GM23338 (cell line): ENCODE results near the gene EFCAB12. TPM values are rescaled to one million over a fixed set of nuclear protein-coding genes. Genes with fewer than 3 reads are reported as not detected.
A peak's percentile ranks its signal among the peaks of the same experiment; 100 is the strongest.

Experiments
- ATAC-seq: fragments of 200-7000 bp; cut with Tn5 transposase; 3 replicates; pipeline ENCODE4 v1.9.1; 2020
- DNase-seq: peaks from one replicate; pipeline ENCODE4 v3.0.0-alpha.2; 2015; ENCODE audit warnings: low spot score
- H2AFZ ChIP-seq: fragments of 200-600 bp; sonication (generic); 2 replicates; pipeline ENCODE4 v1.8.0; 2016; ENCODE audit warnings: antibody characterized with exemption, mild to moderate bottlenecking, moderate library complexity
- H3F3A ChIP-seq: fragments of 200-600 bp; sonication (generic); replicated peaks from 2 replicates; pipeline ENCODE4 v1.8.0; 2017; ENCODE audit warnings: antibody characterized with exemption, mixed run types, low read depth
- H3K27ac ChIP-seq: fragments of 200-600 bp; sonication (generic); 2 replicates; pipeline ENCODE4 v1.6.1; 2016; ENCODE audit warnings: low read depth
- H3K27me3 ChIP-seq: fragments of 200-600 bp; sonication (generic); 2 replicates; pipeline ENCODE4 v1.8.0; 2016; ENCODE audit warnings: mild to moderate bottlenecking, mixed run types, moderate library complexity; ENCODE audit not compliant: insufficient read depth
- H3K36me3 ChIP-seq: fragments of 200-600 bp; sonication (generic); 2 replicates; pipeline ENCODE4 v1.8.0; 2016; ENCODE audit warnings: mild to moderate bottlenecking; ENCODE audit not compliant: insufficient read depth
- H3K4me1 ChIP-seq: fragments of 200-600 bp; sonication (generic); 2 replicates; pipeline ENCODE4 v1.8.0; 2016; ENCODE audit warnings: mild to moderate bottlenecking, moderate library complexity; ENCODE audit not compliant: insufficient read depth
- H3K4me2 ChIP-seq: fragments of 200-600 bp; sonication (generic); 2 replicates; pipeline ENCODE4 v1.7.1; 2017; ENCODE audit warnings: mixed run types
- H3K4me3 ChIP-seq: fragments of 200-600 bp; sonication (generic); 2 replicates; pipeline ENCODE4 v1.6.1; 2016; ENCODE audit warnings: mixed run types
- H3K79me2 ChIP-seq: fragments of 200-600 bp; sonication (generic); replicated peaks from 2 replicates; pipeline ENCODE4 v1.8.0; 2017; ENCODE audit warnings: mild to moderate bottlenecking; ENCODE audit not compliant: insufficient read depth
- H3K9me2 ChIP-seq: fragments of 200-600 bp; sonication (generic); 2 replicates; pipeline ENCODE4 v1.8.0; 2017; ENCODE audit not compliant: insufficient read depth
- H4K20me1 ChIP-seq: fragments of 200-600 bp; sonication (generic); replicated peaks from 2 replicates; pipeline ENCODE4 v1.8.0; 2017; ENCODE audit warnings: mild to moderate bottlenecking; ENCODE audit not compliant: insufficient read depth
- H3K27ac Mint-ChIP-seq: 2 replicates; pipeline ENCODE4 v1.8.0; 2020; ENCODE audit warnings: inconsistent platforms, mild to moderate bottlenecking, moderate library complexity, mixed read lengths
- H3K27me3 Mint-ChIP-seq: 3 replicates; pipeline ENCODE4 v1.8.0; 2022; ENCODE audit warnings: low read depth, mild to moderate bottlenecking, moderate library complexity, mixed read lengths, inconsistent platforms; ENCODE audit not compliant: insufficient read depth, poor library complexity
- H3K36me3 Mint-ChIP-seq: 3 replicates; pipeline ENCODE4 v1.8.0; 2021; ENCODE audit warnings: low read depth, mild to moderate bottlenecking, inconsistent platforms, moderate library complexity, mixed read lengths
- H3K4me1 Mint-ChIP-seq: 3 replicates; pipeline ENCODE4 v1.8.0; 2020; ENCODE audit warnings: mild to moderate bottlenecking, inconsistent platforms, mixed read lengths
- H3K4me3 Mint-ChIP-seq: 3 replicates; pipeline ENCODE4 v1.8.0; 2021; ENCODE audit warnings: moderate library complexity, mild to moderate bottlenecking, inconsistent platforms, mixed read lengths
- H3K9me3 Mint-ChIP-seq: 3 replicates; pipeline ENCODE4 v1.8.0; 2020; ENCODE audit warnings: moderate library complexity, mild to moderate bottlenecking, inconsistent platforms, mixed read lengths
- CREB1 ChIP-seq: fragments of 250-450 bp; sonication (Bioruptor Pico); IDR thresholded peaks from 2 replicates; pipeline ENCODE4 v1.5.0; 2020; ENCODE audit warnings: low read depth, mild to moderate bottlenecking, moderate library complexity
- EZH2 ChIP-seq: fragments of 200-600 bp; sonication (generic); IDR thresholded peaks from one replicate; pipeline ENCODE4 v1.8.0; 2017; ENCODE audit warnings: antibody characterized with exemption, mild to moderate bottlenecking, low read depth; ENCODE audit not compliant: unreplicated experiment
- EZH2phosphoT487 ChIP-seq: fragments of 200-600 bp; sonication (generic); IDR thresholded peaks from one replicate; pipeline ENCODE4 v1.8.1; 2018; ENCODE audit warnings: antibody characterized with exemption; ENCODE audit not compliant: unreplicated experiment
- JUNB ChIP-seq: IDR thresholded peaks from one replicate; pipeline ENCODE4 v1.6.1; 2016; ENCODE audit warnings: antibody characterized with exemption; ENCODE audit not compliant: unreplicated experiment
- NANOG ChIP-seq: IDR thresholded peaks from 2 replicates; pipeline ENCODE4 v1.6.1; 2016; ENCODE audit warnings: antibody characterized with exemption, borderline replicate concordance
- POLR2AphosphoS5 ChIP-seq: IDR thresholded peaks from 2 replicates; pipeline ENCODE4 v1.6.1; 2016; ENCODE audit warnings: antibody characterized with exemption, low read depth
- STAT1 ChIP-seq: IDR thresholded peaks from one replicate; pipeline ENCODE4 v1.6.1; 2016; ENCODE audit warnings: antibody characterized with exemption; ENCODE audit not compliant: unreplicated experiment
- ZNF114 ChIP-seq: fragments of 250-450 bp; sonication (Bioruptor Pico); IDR thresholded peaks from 2 replicates; pipeline ENCODE4 v1.5.0; 2020; ENCODE audit warnings: mild to moderate bottlenecking, moderate library complexity
- ZNF331 ChIP-seq: fragments of 250-450 bp; sonication (Bioruptor Pico); IDR thresholded peaks from 2 replicates; pipeline ENCODE4 v1.5.0; 2020; ENCODE audit warnings: low read depth, mild to moderate bottlenecking, moderate library complexity
- polyA plus RNA-seq: library from polyadenylated mRNA; unstranded; fragments of >200 nt; fragmentation: Nextera tagmentation; extraction: Ambion mirVana; gene quantifications from 2 replicates; pipeline ENCODE4 v1.2.1, GENCODE V29; 2016
- total RNA-seq: library from RNA; depleted of rRNA; stranded (reverse); fragments of >200 nt; shearing (Covaris generic); gene quantifications from 2 replicates; pipeline ENCODE4 v1.2.3, GENCODE V29; 2014
- TF ChIP-seq, protein P1 (sequence below): fragments of 250-450 bp; sonication (Bioruptor Pico); IDR thresholded peaks from 2 replicates; pipeline ENCODE4 v1.5.0; 2020; ENCODE audit warnings: mild to moderate bottlenecking, moderate library complexity
- TF ChIP-seq, protein P2 (sequence below): IDR thresholded peaks from one replicate; pipeline ENCODE4 v1.6.1; 2018; ENCODE audit warnings: antibody characterized with exemption; ENCODE audit not compliant: unreplicated experiment
- TF ChIP-seq, protein P3 (sequence below): IDR thresholded peaks from 2 replicates; pipeline ENCODE4 v1.6.1; 2016; ENCODE audit warnings: antibody characterized with exemption
- TF ChIP-seq, protein P4 (sequence below), 2 experiments: fragments of 200-600 bp in 1 of 2; sonication (generic) in 1 of 2; conservative IDR thresholded peaks; 2 replicates each; pipeline versions ENCODE4 v1.5.1 to v1.6.1; 2016 to 2017; ENCODE audit warnings: antibody characterized with exemption in 2 of 2, low read depth in 2 of 2, mild to moderate bottlenecking in 2 of 2, moderate library complexity in 1 of 2

The EFCAB12 gene
- total and polyA plus RNA-seq, 2 experiments from 2014 or later: 0.24 to 0.65 TPM

DNA sequence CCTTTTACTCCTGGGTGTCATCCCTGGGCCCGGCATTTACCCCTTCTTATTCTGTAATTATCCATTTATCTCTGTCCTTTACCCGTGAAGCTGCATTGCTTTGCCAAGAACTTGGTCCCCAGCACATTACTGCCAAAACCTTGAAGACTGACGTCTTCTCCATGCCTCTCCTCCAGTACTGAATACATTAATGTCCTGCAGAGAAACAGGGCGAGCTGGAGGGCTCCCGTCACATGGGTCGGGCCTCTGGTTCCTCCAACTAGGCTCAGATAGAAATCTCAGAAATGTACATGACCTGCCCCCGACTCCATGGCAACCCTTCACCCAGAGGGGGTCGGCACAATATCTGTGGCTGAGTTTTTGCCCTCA lies 445 bp downstream of the EFCAB12 start (continued):
- no peak for TF ChIP-seq POLR2AphosphoS5

DNA sequence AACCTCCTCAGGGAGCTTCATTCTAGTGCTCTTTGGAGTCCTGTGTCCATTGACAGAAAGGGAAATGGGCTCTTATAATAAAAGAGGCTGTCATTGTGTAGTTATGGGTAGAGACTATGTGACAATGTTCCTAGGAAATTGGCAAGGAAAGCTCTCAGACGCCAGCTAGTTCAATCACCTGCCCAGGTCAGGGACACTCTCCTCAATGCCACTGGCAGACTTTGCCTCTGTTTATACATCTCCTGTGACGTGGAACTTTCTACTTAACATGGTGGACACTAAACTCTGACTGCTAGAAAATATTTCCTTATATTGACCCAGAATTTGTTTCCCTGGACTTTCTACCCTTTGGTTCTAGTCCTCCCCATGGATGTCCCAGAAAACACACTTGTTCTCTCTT lies 2.8 kb downstream of the EFCAB12 start:
- peak overlapping the region; percentile 66 for H3K4me2 ChIP-seq
- H3K4me1 Mint-ChIP-seq: peaks cover 51% of the 10 kb centered on the region
- H3K27ac Mint-ChIP-seq: peak overlapping the region; percentile 46; the same call in 1 of the 2 replicates
- H3K27me3 Mint-ChIP-seq: peaks cover 28% of the 10 kb centered on the region
- H3K9me3 Mint-ChIP-seq: no peaks in the 10 kb centered on the region; the same call in 2 of the 3 replicates
- no peak overlapping the region; the same call in 1 of the 2 replicates for H3K27ac ChIP-seq
- H3K4me3 ChIP-seq: no peak overlapping the region
- no peaks in the 10 kb centered on the region for H3K79me2 ChIP-seq
- ATAC-seq: no peak
- peak overlapping the region; percentile 5; the same call in 1 of the 3 replicates for H3K4me3 Mint-ChIP-seq
- H3K9me2 ChIP-seq: 0 out of 2 replicates have a peak, but pooled peaks cover 3% of the 10 kb centered on the region
- no peak for DNase-seq
- H3K36me3 ChIP-seq: no peaks in the 10 kb centered on the region
- H2AFZ ChIP-seq: peak overlapping the region; percentile 90
- TF ChIP-seq, protein P1, sequence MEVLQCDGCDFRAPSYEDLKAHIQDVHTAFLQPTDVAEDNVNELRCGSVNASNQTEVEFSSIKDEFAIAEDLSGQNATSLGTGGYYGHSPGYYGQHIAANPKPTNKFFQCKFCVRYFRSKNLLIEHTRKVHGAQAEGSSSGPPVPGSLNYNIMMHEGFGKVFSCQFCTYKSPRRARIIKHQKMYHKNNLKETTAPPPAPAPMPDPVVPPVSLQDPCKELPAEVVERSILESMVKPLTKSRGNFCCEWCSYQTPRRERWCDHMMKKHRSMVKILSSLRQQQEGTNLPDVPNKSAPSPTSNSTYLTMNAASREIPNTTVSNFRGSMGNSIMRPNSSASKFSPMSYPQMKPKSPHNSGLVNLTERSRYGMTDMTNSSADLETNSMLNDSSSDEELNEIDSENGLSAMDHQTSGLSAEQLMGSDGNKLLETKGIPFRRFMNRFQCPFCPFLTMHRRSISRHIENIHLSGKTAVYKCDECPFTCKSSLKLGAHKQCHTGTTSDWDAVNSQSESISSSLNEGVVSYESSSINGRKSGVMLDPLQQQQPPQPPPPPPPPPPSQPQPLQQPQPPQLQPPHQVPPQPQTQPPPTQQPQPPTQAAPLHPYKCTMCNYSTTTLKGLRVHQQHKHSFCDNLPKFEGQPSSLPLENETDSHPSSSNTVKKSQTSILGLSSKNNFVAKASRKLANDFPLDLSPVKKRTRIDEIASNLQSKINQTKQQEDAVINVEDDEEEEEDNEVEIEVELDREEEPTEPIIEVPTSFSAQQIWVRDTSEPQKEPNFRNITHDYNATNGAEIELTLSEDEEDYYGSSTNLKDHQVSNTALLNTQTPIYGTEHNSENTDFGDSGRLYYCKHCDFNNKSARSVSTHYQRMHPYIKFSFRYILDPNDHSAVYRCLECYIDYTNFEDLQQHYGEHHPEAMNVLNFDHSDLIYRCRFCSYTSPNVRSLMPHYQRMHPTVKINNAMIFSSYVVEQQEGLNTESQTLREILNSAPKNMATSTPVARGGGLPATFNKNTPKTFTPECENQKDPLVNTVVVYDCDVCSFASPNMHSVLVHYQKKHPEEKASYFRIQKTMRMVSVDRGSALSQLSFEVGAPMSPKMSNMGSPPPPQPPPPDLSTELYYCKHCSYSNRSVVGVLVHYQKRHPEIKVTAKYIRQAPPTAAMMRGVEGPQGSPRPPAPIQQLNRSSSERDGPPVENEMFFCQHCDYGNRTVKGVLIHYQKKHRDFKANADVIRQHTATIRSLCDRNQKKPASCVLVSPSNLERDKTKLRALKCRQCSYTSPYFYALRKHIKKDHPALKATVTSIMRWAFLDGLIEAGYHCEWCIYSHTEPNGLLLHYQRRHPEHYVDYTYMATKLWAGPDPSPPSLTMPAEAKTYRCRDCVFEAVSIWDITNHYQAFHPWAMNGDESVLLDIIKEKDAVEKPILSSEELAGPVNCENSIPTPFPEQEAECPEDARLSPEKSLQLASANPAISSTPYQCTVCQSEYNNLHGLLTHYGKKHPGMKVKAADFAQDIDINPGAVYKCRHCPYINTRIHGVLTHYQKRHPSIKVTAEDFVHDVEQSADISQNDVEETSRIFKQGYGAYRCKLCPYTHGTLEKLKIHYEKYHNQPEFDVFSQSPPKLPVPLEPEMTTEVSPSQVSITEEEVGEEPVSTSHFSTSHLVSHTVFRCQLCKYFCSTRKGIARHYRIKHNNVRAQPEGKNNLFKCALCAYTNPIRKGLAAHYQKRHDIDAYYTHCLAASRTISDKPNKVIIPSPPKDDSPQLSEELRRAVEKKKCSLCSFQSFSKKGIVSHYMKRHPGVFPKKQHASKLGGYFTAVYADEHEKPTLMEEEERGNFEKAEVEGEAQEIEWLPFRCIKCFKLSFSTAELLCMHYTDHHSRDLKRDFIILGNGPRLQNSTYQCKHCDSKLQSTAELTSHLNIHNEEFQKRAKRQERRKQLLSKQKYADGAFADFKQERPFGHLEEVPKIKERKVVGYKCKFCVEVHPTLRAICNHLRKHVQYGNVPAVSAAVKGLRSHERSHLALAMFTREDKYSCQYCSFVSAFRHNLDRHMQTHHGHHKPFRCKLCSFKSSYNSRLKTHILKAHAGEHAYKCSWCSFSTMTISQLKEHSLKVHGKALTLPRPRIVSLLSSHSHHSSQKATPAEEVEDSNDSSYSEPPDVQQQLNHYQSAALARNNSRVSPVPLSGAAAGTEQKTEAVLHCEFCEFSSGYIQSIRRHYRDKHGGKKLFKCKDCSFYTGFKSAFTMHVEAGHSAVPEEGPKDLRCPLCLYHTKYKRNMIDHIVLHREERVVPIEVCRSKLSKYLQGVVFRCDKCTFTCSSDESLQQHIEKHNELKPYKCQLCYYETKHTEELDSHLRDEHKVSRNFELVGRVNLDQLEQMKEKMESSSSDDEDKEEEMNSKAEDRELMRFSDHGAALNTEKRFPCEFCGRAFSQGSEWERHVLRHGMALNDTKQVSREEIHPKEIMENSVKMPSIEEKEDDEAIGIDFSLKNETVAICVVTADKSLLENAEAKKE (CRISPR knock-in tag): no peak
- TF ChIP-seq, protein P2, sequence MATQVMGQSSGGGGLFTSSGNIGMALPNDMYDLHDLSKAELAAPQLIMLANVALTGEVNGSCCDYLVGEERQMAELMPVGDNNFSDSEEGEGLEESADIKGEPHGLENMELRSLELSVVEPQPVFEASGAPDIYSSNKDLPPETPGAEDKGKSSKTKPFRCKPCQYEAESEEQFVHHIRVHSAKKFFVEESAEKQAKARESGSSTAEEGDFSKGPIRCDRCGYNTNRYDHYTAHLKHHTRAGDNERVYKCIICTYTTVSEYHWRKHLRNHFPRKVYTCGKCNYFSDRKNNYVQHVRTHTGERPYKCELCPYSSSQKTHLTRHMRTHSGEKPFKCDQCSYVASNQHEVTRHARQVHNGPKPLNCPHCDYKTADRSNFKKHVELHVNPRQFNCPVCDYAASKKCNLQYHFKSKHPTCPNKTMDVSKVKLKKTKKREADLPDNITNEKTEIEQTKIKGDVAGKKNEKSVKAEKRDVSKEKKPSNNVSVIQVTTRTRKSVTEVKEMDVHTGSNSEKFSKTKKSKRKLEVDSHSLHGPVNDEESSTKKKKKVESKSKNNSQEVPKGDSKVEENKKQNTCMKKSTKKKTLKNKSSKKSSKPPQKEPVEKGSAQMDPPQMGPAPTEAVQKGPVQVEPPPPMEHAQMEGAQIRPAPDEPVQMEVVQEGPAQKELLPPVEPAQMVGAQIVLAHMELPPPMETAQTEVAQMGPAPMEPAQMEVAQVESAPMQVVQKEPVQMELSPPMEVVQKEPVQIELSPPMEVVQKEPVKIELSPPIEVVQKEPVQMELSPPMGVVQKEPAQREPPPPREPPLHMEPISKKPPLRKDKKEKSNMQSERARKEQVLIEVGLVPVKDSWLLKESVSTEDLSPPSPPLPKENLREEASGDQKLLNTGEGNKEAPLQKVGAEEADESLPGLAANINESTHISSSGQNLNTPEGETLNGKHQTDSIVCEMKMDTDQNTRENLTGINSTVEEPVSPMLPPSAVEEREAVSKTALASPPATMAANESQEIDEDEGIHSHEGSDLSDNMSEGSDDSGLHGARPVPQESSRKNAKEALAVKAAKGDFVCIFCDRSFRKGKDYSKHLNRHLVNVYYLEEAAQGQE: no peak
- no peak for TF ChIP-seq STAT1
- no peak for TF ChIP-seq EZH2phosphoT487
- TF ChIP-seq ZNF331 (CRISPR knock-in tag): no peak
- TF ChIP-seq EZH2: no peak
- TF ChIP-seq, protein P3, sequence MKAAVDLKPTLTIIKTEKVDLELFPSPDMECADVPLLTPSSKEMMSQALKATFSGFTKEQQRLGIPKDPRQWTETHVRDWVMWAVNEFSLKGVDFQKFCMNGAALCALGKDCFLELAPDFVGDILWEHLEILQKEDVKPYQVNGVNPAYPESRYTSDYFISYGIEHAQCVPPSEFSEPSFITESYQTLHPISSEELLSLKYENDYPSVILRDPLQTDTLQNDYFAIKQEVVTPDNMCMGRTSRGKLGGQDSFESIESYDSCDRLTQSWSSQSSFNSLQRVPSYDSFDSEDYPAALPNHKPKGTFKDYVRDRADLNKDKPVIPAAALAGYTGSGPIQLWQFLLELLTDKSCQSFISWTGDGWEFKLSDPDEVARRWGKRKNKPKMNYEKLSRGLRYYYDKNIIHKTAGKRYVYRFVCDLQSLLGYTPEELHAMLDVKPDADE: no peak
- TF ChIP-seq, protein P4, sequence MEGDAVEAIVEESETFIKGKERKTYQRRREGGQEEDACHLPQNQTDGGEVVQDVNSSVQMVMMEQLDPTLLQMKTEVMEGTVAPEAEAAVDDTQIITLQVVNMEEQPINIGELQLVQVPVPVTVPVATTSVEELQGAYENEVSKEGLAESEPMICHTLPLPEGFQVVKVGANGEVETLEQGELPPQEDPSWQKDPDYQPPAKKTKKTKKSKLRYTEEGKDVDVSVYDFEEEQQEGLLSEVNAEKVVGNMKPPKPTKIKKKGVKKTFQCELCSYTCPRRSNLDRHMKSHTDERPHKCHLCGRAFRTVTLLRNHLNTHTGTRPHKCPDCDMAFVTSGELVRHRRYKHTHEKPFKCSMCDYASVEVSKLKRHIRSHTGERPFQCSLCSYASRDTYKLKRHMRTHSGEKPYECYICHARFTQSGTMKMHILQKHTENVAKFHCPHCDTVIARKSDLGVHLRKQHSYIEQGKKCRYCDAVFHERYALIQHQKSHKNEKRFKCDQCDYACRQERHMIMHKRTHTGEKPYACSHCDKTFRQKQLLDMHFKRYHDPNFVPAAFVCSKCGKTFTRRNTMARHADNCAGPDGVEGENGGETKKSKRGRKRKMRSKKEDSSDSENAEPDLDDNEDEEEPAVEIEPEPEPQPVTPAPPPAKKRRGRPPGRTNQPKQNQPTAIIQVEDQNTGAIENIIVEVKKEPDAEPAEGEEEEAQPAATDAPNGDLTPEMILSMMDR (conservative IDR thresholded peaks at IDR 0.05; ENCODE audit: low read depth in 2 of 2): no peak
- TF ChIP-seq CREB1 (CRISPR knock-in tag): no peak
- TF ChIP-seq POLR2AphosphoS5: no peak
- no peak for TF ChIP-seq ZNF114 (CRISPR knock-in tag)
- TF ChIP-seq JUNB: no peak
- no peak for TF ChIP-seq NANOG
- peaks cover 40% of the 10 kb centered on the region for H3K4me1 ChIP-seq
- peaks cover 10% of the 10 kb centered on the region; the same call in 1 of the 2 replicates for H3F3A ChIP-seq
- peaks cover 3% of the 10 kb centered on the region; the same call in 2 of the 3 replicates for H3K36me3 Mint-ChIP-seq
- peaks cover 11% of the 10 kb centered on the region for H3K27me3 ChIP-seq
- H4K20me1 ChIP-seq: no peaks in the 10 kb centered on the region
